GM18858 (cell line): ENCODE measurements around the gene SCUBE3.

Experiments used
- ATAC-seq: cut with Tn5 transposase; IDR thresholded peaks from one replicate; pipeline ENCODE4 v1.9.1; 2021; ENCODE audit not compliant: unreplicated experiment

SCUBE3 gene

GRCh38 chr6:35264550-35265274 is 51.0 kb downstream of the SCUBE3 start:
- no peak for ATAC-seq

DNA sequence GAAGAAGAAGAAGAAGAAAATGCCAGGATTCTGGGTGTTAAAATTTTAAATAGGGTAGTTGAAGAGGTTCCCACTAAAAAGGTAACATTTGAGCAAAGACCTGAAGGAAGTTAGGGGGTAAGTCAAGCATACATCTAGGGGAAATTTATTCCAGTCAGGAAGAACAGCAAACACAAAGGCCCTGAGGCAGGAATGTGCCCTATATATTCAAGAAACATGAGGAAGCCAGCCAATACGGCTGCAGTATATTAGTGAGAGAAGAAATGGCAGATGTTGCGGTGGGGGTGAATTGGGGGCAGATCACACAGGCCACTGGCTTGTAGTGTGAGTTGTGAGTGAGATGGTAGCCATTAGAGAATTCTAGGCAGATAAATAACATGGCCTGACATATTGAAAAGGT is 51.8 kb downstream of the SCUBE3 start:
- ATAC-seq, result no peak

DNA sequence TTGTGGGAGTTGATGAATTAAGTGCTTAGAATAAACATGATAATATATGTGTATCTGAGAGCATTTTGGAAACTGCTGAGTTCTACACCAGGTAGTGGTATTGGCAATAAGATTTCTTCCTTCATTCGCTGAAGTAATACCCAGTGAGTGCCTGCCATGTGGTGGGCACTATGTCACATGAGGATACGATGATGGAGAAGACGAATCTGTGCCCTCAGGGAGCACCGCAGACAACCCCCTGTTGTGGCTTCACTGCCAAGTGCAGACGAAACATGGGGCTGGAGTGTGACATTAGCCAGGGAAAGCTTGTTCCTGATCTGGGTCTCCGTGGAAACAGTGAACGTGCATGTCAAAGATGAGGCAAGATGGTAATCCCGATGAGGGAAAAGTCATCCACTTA is 53.7 kb downstream of the SCUBE3 start:
- ATAC-seq, result no peak

DNA sequence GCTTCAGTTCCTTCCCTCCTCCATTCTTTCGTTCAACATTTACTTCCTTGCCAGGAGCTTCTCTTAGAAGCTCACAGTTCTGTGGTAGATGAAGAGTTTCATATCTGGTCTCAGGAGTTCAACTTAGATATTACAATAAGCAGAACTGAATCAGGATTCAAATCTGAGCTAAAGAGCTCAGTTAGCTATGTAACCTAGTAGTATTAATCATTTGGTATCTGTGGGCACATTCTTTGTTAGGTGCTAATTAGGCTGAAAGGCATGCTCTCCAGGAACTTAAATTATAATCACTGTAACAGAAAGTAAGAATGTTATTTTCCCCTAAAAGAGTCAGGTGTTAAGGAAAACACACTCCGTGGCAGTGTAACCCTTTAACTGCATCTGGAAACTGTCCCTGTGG is 54.1 kb downstream of the SCUBE3 start:
- ATAC-seq, result no peak

DNA sequence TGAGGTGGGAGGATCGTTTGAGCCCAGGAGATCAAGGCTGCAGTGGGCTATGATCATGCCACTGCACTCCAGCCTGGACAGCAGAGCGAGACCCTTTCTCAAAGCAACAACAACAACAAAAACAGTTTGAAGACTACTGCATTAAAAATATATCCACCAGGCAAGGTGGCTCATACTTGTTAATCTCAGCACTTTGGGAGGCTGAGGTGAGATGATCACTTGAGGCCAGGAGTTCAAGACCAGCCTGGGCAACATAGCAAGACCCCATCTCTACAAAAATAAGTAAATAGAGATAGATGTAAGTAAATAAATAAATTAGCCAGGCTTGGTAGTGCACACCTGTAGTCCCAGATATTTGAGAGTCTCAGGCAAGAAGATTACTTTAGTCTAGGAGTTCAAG is 58.2 kb downstream of the SCUBE3 start:
- no peak for ATAC-seq

- ATAC-seq, result no peak
Measured at GRCh38 chr6:35273822-35274559, 60.2 kb downstream of the SCUBE3 start.

- no peak for ATAC-seq
Measured at GRCh38 chr6:35275744-35276260, 62.0 kb downstream of the SCUBE3 start.

GRCh38 chr6:35278708-35279107 is 65.0 kb downstream of the SCUBE3 start:
- no peak for ATAC-seq

DNA sequence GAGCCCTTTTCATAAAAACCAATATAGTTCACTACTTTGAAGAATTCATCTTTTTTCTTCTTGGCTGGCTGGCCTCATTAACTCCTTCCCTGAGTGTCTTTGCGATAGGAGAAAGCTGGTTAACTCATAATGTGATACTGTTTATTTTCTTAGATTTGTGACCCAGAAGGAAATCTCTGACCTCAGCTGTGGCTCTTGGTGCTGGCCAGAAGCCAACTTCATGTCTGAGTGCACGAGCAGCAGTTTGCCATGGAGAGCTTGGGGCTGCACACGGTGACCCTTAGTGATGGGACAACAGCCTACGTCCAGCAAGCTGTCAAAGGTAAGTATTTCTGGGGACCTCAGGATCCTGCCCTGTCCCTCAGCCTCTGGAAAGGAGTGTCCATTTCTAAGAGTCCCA is 67.1 kb downstream of the SCUBE3 start:
- ATAC-seq, result no peak

GRCh38 chr6:35282472-35282871 is 68.7 kb downstream of the SCUBE3 start:
- ATAC-seq, result no peak

- ATAC-seq, result no peak
Measured at GRCh38 chr6:35283361-35283760, 69.6 kb downstream of the SCUBE3 start.

- no peak for ATAC-seq
Measured at GRCh38 chr6:35287671-35288396, 74.1 kb downstream of the SCUBE3 start.

DNA sequence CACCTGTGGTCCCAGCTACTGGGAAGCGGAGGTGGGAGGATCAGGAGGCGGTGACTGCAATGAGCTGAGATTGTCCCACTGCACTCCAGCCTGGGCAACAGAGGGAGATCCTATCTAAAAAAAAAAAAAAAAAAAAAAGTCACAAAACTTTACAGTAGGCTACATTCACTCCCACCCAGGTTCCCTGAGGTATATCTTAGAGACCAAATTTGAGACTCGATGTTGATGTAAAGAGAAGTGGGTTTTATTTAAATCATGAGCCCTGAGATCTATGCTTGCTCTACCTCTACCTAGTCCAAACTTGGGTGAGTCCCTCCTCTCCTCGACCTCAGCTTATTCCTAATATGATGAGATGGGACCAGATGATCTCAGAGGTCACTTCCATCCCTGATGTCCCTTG is 75.1 kb downstream of the SCUBE3 start:
- ATAC-seq, result no peak

- no peak for ATAC-seq
Measured at GRCh38 chr6:35291491-35291890, 77.7 kb downstream of the SCUBE3 start.

GRCh38 chr6:35292494-35292893 is 78.7 kb downstream of the SCUBE3 start:
- ATAC-seq, result no peak

- no peak for ATAC-seq
Measured at GRCh38 chr6:35293681-35294080, 79.9 kb downstream of the SCUBE3 start.

DNA sequence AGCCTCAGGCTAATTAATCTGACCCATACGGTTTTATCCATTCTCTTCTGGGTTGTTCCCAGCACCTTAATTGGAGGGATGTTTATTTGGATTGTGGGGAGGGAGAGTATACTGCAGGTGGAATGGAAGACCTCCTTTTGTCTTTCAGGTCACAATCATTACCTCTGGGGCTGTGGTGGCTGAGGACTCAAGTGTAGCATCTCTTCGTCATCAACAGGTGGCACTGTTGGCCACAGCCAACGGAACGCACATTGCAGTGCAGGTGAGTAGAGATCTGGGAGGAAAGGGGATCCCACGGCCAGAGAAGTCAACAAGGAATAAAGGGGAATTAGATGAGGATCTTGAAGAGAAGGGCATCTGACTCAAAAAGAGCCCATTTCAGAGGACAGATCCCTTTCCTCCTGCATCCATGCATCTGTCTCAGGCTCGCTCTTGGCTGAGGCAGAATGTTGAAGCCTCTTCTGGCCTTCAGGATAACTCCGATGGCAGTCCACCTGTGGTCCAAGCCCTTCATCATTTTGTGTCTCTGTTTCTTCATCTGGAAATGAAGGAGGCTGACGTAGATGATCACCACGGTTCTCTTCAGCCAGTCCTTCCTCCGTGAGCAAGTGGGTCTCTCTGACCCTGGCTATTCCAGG is 80.7 kb downstream of the SCUBE3 start:
- no peak for ATAC-seq

GRCh38 chr6:35295036-35295435 is 81.3 kb downstream of the SCUBE3 start:
- ATAC-seq, result no peak

GRCh38 chr6:35295521-35296315 is 82.0 kb downstream of the SCUBE3 start:
- no peak for ATAC-seq

DNA sequence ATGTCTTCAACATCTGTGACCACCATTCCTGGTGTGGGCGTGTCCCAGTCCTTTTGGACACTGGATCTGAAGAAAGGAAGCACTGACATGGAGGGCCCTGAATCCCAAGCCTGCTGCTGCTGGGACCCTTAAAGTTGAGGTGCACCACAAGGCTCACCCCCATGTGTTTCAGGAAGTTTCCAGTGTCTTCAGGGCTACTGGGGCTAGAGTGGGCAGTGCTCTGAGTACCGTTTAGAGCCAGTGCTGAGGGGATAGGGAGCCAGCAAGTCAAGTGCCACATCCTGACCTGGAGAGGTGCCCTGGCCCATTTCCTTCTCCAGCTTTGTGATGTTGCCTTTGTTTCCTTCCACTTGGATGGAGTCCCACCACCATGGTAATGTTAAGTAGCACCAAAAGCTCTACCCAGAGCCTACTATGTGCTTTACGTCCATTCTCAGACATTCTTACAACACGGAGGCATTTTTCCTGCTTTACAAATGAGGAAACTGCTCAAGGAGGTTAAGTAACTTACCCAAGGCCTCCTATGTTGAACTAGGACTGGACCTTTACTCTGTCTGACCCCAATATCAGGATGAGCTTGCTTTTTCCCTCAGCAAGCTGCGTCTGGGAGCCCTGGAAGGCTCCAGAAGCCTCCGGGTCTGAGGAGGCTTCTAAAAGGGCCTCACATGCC is 83.3 kb downstream of the SCUBE3 start:
- no peak for ATAC-seq
